Left colon (tissue), 2 donors: ENCODE results near the gene MCFD2. TPM values are rescaled to one million over a fixed set of nuclear protein-coding genes. Genes with fewer than 3 reads are reported as not detected.
"Not testable (repeated sequence)": the region's sequence is repeated elsewhere in the genome, so short reads cannot be mapped to it uniquely, and the experiment has no call there.

Experiments used
- ATAC-seq: fragments of 200-7000 bp; cut with Tn5 transposase; one replicate; pipeline ENCODE4 v1.9.1; 2020; ENCODE audit warnings: mild to moderate bottlenecking, moderate library complexity
- DNase-seq, 2 donors: peaks; one replicate each; pipeline ENCODE4 v3.0.0-alpha.2; 2020
- intact Hi-C, 2 donors: fragments of 100-400 bp; cut with DNase I in 1 of 2; cut with micrococcal nuclease in 1 of 2; formaldehyde crosslinking; loops; one replicate each; pipeline versions ENCODE4 v1.11.2 to v1.14.0; 2022; cut with DNase I, micrococcal nuclease
- total RNA-seq, 2 donors: library from RNA; stranded (reverse); fragmentation: NEBNext Ultra II Directional; extraction: Animal tissue kit (Norgen Biotek cat#: 25700); gene quantifications; one replicate each; pipeline ENCODE4 v1.2.1, GENCODE V29; 2021
- donor health status: DM: no; HTN: no; CAD: no.
- donor health status: DM: yes; HTN: yes; CAD: no.

The MCFD2 gene
- total RNA-seq, 2 donors from 2014 or later = 41.2 to 41.7 TPM

- peak; percentile 23 for ATAC-seq
- intact Hi-C loops = loop anchor here in 1 of 2 donors (10.0 kb wide), 1 partner anchor 411 kb away; no protein-coding TSS in a partner anchor
- no peak for DNase-seq
Observed at GRCh38 chr2:46913471-46914381, 1.9 kb downstream of the MCFD2 start.

DNA sequence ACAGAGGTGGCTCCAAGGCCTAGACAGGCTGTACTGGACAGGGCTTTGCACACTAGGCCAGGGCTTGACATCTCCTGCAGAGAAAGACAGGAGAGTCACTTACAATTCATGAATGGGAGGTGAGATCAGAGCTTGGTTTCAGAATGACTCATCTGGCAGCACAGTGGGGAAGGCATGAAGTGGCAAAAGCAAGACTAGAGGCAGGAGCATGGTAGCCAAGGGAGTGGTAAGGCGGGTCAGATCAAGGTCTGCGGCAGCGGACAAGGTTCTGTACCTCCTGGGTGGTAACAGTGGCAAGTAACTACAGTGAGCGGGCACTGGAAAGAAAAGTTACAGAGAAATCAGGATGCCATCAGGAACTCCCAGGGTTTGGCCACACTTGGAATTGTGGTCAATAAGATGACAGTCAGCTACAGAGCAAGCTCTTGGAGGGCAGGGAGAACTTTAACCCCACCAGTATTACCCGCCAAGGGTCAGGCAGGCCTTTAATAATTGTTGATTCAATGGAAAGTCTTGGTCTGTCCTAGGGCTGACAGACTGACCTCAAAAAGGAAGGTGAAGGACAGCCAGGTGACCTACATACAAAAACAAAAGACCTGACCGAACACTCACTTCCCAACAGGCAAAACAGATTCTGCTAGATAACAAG lies 5.7 kb downstream of the MCFD2 start:
- DNase-seq = peak; percentile 23 to 41
- intact Hi-C loops = loop anchor here in 1 of 2 donors (10.0 kb wide), 1 partner anchor 415 kb away; no protein-coding TSS in a partner anchor
- ATAC-seq = peak; percentile 86

- DNase-seq (no peak), ATAC-seq (no peak)
- intact Hi-C loops = no loop called here
Observed at GRCh38 chr2:46909150-46909549, 6.5 kb downstream of the MCFD2 start.

DNA sequence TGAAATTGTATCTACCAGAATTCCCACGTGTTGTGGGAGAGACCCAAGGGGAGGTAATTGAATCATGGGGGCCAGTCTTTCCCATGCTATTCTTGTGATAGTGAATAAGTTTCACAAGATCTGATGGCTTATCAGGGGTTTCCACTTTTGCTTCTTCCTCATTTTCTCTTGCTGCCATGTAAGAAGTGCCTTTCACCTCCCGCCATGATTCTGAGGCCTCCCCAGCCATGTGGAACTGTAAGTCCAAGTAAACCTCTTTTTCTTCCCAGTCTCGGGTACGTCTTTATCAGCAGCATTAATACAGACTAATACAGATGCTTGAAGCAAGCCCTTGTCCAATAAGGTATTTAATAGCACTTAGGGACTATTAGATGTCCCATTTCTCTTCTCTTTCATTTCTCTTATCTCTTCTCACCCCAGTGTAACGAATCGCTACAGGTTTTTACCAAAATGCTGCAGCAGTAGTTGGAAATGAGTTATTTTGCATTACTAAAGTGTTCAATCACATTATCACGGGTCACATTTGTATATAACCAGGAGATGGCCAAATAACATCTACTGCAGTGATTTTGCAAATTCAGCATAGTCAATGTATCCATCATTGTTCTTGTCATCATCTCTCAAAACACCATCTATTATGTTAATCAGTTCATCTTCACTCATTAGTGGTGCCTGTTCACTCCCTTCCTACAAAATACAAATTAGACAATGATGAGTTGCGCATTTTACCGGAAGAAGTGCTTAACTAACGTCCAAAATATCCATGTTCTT lies 10.5 kb downstream of the MCFD2 start:
- ATAC-seq, intact Hi-C loops: not testable (repeated sequence)

GRCh38 chr2:46902980-46903379 lies 12.6 kb downstream of the MCFD2 start:
- DNase-seq, ATAC-seq, intact Hi-C loops: not testable (repeated sequence)

More for the DNA sequence above, 10.5 kb downstream of the MCFD2 start:
- not testable (repeated sequence) for DNase-seq

- DNase-seq = no peak
- intact Hi-C loops = no loop called here
- no peak for ATAC-seq
Observed at GRCh38 chr2:46902465-46902864, 13.1 kb downstream of the MCFD2 start.

DNA sequence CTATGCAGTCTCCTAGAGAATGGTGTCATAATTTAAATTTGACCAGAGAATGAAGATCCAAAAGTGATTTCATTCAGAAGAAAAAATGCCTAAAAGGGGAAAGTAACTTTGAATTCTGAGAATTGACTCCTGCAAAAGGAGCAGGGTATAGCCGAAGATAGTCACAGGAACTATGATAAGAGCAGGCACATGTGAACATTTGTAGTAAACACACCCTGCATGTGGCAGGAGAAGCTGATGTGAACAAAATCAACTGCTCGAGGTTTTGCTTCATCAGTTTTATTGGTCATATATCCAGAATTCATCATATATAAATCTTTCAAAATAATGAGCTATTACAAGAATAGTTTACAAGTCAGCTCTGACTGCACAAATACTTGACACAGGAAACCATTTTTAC lies 14.0 kb downstream of the MCFD2 start:
- intact Hi-C loops = no loop called here
- ATAC-seq = no peak

DNA sequence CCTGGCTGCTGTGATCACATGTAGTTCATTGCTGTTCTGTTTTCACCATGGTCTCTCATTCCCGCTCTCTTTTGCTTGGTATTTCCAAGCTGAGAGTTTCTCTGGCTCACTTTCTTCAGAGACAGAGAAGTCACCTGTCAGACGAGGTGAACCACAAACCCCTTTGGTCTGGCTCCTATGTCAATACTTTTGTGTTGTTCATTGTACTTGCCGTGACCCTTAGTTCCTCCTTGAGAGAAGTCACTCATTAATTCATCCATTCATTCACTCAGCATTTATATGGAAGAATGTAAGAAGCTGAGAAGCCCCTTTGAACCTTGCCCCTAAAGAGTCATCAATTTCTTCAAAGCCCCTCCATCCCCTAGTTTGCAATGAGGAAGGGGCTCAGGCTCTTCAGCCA lies 15.2 kb downstream of the MCFD2 start:
- intact Hi-C loops = no loop called here
- ATAC-seq (no peak), DNase-seq (no peak)

More for the DNA sequence above, 14.0 kb downstream of the MCFD2 start:
- DNase-seq = no peak

- no peak for ATAC-seq
- intact Hi-C loops = no loop called here
- DNase-seq = no peak
Observed at GRCh38 chr2:46899053-46899452, 16.6 kb downstream of the MCFD2 start.

GRCh38 chr2:46898024-46898423 lies 17.6 kb downstream of the MCFD2 start:
- DNase-seq (no peak), ATAC-seq (no peak)
- intact Hi-C loops = no loop called here

DNA sequence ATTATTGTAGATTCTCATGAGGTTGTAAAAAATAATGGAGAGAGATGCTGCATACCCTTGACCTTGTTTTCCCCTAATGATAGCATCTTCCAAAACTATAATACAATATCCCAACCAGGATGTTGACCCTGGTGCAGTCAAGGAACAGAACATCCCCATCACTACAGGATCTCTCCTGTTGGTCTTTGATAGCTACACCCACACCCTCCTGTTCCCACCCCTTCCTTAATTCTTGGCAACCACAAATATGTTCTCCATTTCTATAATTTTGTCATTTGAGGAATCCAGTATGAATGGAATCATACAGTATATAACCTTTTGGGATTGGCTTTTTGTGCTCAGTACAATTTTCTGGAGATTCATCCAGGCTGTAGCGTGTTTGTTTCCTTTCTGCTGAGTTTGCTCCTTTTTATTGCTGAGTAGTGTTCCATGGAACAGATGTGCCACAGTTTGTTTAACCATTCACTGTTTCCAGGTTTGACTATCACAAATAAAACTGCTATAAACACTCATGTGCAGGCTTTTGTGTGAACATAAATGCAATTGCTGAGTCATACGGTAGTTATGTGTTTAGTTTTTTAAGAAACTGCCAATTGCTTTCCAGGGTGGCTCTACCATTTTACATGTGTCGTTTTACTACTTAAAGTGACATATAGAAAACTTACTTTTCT lies 22.2 kb downstream of the MCFD2 start:
- intact Hi-C loops = no loop called here
- peak; percentile 61 for ATAC-seq

DNA sequence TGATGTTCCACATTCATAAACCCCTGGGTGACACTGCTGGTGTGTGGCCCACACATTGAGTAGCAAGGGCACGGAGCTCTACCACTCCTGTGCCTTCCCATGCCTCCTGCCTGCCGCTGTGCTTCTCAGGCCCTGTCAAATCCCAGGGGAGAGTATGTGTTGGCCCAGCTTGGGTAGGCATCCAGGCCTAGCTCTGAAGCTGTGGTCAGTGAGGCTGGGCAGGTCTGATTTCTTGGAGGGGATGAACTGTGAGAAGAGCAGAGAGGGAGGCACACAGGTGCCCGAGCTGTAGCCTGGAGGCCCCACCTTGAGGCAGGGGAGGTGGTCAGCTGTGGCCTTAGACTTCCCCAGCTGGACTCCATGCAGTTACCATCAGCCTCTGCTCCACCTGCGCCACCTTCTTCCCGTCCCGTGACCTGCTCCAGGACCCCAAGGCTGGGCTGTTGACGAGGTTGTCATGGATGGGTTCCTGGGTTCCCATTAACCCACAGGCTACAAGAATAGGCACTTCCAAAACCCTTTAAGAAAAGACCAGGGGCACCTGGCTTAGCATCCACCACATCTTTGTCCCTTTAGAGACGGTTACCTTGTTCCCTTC lies 23.6 kb downstream of the MCFD2 start:
- ATAC-seq (no peak), DNase-seq (no peak)
- intact Hi-C loops = no loop called here

More for the DNA sequence above, 22.2 kb downstream of the MCFD2 start:
- DNase-seq = no peak

DNA sequence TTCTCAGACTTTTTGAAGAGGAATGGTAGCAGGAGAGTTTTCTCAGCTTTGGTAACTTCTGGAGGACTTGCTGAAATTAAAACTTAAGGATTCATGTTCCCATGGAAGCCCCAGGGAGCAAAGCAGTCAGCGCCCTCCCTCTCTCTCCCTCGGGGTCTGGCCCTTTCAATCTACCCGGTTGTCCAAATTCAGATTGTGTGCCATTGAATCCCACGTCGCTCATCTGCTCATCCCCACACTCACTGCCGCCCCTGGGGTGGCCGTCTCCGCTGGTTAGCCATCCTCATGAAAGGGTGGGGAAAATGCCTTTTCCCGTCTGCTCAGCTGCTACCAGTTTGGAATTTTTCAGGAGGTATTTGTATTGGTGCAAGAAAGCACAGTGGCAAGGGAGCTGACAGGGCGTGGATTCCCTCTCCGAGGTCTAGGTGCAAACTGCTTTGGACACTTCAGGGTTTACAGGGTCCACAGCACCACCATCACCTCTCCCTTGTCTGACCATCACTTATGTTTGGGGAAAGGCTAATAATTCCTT lies 27.1 kb downstream of the MCFD2 start:
- intact Hi-C loops = loop anchor here in 1 of 2 donors (5.0 kb wide), 2 partner anchors 236 to 256 kb away; no protein-coding TSS in a partner anchor
- ATAC-seq (no peak), DNase-seq (no peak)

- DNase-seq (no peak), ATAC-seq (no peak)
- intact Hi-C loops = loop anchor here in 1 of 2 donors (5.0 kb wide), 2 partner anchors 235 to 255 kb away; no protein-coding TSS in a partner anchor
Observed at GRCh38 chr2:46887028-46887885, 28.3 kb downstream of the MCFD2 start.

GRCh38 chr2:46886268-46887027 lies 29.2 kb downstream of the MCFD2 start:
- intact Hi-C loops = loop anchor here in 1 of 2 donors (5.0 kb wide), 2 partner anchors 234 to 254 kb away; no protein-coding TSS in a partner anchor
- no peak for DNase-seq

GRCh38 chr2:46885376-46885775 lies 30.2 kb downstream of the MCFD2 start:
- ATAC-seq (no peak), DNase-seq (no peak)
- intact Hi-C loops = loop anchor here in 1 of 2 donors (5.0 kb wide), 2 partner anchors 233 to 253 kb away; no protein-coding TSS in a partner anchor

More at GRCh38 chr2:46886268-46887027, 29.2 kb downstream of the MCFD2 start:
- no peak for ATAC-seq
